HG03097 (cell line): ENCODE results near the gene SH3RF3.
"Not testable (repeated sequence)": the region's sequence is repeated elsewhere in the genome, so short reads cannot be mapped to it uniquely, and the experiment has no call there.

ENCODE experiments used
- ATAC-seq: cut with Tn5 transposase; IDR thresholded peaks from one replicate; pipeline ENCODE4 v1.9.1; 2021; ENCODE audit not compliant: unreplicated experiment, low FRiP score

The SH3RF3 gene

GRCh38 chr2:109523536-109524361 lies 394.7 kb downstream of the SH3RF3 start:
- no peak for ATAC-seq

GRCh38 chr2:109525836-109526235 lies 396.8 kb downstream of the SH3RF3 start:
- ATAC-seq = no peak

GRCh38 chr2:109526442-109526970 lies 397.5 kb downstream of the SH3RF3 start:
- no peak for ATAC-seq

- no peak for ATAC-seq
Measured at GRCh38 chr2:109527079-109527478, 398.1 kb downstream of the SH3RF3 start.

DNA sequence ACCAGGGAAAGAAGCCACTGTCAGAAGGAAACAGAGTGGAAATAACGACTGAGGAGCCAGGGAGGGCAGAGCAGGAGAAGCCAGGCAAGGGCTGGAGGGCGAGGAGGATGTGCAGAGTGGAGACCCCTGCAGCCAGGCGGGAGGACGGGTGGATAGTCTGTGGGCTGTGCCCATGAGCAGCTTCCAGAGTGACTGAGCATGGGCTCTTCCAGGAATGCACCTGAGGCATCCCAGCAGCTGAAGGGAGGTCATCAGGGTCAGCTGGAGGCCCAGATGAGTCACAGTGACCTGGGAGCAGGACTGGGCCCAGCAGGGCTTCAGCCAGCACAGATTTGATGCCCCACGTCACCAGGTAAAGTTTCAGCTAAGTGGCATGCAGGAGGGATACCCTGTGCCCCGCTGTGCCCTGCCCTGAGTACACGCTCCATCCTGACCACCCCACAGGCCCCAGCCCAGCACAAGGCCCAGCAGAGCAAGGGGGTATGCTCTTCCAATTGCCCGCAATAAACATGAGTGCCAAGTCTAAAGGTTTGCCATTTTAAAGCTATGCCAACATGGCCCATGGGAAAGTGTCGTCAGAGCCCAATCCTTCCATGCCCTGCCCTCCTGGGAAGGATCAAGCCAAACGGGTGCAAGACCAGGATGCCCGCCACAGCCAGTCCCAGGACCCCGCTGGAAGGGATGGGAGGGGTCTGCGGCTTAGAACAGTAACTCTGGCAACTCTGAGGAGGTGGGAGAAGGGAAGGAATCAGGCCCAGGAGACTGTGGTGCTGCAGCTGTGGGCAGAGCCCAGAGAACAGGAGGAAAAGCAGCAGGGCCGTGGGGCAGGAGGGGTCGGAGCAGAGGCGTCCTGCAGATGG lies 399.1 kb downstream of the SH3RF3 start:
- ATAC-seq = no peak

DNA sequence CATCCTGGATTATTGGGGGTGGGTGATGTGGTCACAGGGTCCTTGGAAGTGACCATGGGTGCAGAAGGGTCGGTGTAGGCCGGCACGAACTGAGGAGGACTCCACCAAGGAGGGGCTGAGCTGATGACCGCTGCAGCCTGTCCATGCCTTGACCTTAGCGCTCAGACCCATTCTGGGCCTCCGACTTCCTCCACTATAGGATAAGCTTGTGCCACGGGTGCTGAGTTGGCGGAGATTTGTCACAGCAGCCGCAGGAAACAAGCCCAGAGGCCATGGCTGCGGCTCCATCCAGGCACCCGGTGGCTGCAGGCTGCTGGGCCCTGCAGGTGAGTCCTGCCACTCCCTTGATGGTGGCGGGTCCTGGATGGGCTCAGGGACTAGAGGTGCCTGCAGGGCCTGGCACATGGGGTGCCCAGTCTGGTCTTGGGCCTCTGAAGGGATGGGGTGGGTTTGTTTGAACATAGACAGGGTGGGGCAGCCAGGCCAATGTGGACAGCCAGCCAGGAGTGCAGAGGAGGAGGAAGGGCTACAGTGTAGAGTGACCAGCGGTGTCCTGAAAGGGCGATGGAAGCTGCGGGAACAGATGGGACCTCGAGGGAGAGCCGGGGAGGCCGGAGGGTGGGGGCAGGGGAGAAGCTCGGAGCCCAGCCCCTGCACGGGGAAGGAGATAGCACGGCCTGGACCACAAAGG lies 400.0 kb downstream of the SH3RF3 start:
- no peak for ATAC-seq

DNA sequence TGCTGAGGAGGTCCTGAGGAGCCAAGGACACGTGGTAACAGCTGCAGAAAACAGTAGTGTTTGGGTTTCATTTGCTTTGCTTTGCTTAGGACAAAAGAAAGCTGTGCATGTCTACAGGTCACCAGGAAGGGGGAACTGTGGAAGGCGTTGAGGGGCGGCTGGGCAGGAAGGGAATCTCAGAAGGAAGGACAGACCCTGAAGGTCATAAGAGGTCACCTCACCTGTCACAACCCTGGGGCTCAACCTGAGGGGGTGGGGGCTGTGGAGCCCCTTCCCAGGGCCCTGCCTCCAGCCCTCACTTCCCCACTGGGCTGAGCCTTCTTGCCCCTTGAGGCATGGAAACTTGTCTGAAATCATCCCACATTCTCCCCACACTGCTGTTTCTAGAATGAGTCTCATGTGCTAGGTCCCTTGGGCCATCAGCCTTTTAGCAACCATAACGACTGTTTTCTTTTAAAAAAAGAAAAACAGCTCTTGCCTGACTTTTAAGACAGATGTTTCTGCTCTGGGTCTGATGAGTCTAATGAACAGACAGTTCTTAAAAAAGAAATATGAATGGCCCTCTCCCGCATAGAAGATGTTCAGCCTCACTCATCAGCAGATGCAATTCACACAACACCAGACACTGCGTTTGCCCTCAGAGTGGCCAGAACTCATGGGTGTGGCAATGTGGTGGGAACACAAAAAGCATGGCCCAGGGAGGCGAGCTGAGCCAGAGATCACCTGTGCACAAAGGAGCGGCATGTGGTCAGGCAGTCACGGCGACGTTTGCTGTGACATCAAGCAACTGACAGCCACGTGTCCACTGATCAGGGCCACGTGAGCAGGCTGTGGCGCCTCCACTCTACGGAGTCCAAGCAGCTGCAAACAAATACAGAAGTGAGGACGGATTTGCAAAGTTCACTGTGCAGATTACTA lies 400.8 kb downstream of the SH3RF3 start:
- ATAC-seq = no peak

GRCh38 chr2:109530712-109531111 lies 401.7 kb downstream of the SH3RF3 start:
- no peak for ATAC-seq

GRCh38 chr2:109531221-109531620 lies 402.2 kb downstream of the SH3RF3 start:
- ATAC-seq = no peak

DNA sequence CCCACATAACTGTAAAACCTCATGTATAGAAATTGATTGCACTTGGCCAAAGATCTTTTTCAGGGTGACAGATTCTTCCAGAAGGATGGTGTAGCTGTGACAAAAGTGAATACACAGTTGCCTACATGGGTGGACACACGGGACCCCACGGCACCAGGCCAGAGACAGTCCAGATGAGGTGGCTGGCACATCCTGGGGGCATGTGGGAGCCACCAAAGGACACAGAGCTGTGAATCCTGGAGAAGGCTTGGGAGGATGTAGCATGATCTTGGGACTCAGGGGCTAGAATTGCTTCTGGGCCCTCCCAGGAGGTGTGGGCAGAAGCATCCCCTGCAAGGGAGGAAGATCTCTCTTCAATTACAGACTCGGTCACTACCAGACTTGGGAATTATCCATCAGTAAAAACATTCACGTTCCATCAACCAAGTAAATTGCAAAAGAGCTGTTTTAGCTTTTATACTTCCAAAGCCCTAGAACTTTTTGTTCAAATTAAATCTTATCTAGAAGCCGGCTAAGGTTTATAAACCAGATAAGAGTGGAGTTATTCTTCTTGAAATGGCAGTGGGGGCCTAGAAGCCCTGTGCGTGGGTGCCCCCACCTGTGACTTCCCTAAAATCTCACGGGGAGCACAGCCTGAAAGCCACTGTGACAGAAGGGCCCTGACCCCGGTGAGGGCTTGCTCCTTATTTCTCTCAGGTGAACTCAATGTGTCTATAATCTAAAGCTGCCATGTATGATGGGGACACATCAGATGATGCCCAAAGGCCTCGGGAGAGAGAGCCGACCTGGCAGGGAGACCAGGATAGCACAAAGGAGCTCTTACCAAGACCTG lies 403.1 kb downstream of the SH3RF3 start:
- no peak for ATAC-seq

- ATAC-seq = no peak
Measured at GRCh38 chr2:109532728-109533076, 403.7 kb downstream of the SH3RF3 start.

DNA sequence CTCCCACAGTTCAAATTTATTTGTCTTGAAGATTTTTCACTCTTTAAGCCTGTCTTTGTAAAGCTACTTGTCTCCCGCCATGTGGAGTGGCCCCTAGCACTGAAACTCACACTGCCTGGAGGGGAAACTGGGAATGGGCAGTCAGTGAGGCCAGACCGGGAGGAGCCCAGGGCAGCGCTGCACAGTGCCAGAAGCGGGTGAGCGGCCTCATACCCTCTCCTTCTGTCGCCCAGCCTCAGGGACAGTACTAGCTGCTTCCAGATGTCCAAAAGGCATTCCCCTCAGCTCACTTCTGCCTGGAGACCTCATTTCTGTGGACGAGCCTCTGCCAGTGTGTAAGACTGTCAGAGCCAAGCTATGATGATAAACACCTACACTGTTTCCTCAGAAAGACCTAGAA lies 404.8 kb downstream of the SH3RF3 start:
- ATAC-seq = no peak

DNA sequence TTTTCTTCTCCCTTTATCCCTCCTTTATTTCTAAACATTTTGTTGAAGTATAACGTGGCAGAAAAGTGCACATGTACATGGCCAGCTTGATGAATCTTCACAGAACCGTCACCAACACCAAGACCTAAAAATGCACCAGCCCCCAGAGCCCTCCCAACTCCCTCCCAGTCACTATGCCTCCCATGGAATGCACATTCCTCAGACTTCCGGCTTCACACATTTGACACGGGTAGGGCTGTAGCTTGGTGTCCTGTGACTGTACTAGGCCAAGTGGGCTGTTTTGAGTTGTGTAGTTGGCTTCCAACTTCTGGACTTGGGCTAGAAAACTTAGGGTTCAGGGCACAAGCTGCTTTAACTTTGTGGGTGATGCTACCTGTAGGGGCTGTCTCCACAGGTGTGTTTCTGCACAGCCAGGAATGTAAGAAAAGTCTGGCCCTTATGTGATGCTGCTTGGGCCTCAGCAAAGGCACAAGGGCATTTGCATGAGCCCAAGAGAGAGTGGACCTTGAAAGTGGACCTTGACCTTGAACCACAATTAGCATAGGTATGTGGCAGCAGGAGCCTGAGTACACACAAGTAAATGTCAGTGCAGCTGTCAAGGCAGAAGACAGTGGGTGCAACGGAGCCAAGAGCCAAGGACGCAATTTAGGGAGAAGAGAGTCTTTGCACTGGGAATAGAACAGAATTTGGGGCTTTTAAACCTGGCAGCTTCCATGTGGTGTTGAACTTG lies 406.4 kb downstream of the SH3RF3 start:
- ATAC-seq = no peak

GRCh38 chr2:109536556-109536955 lies 407.6 kb downstream of the SH3RF3 start:
- not testable (repeated sequence) for ATAC-seq

- ATAC-seq = no peak
Measured at GRCh38 chr2:109537565-109538222, 408.7 kb downstream of the SH3RF3 start.

DNA sequence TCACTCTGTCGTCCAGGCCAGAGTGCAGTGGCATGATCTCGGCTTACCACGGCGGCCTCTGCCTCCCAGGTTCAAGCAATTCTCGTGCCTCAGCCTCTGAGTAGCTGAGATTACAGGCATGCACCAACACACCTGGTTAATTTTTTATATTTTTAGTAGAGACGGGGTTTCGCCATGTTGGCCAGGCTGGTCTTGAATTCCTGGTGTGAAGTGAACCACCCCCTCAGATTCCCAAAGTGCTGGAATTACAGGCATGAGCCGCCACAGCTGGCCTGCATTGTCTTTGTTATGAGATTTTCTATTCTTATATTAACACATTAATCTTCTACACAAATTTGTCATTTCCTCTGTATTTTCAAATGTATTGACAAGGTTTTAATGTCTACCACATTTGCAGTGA lies 409.5 kb downstream of the SH3RF3 start:
- ATAC-seq = no peak

DNA sequence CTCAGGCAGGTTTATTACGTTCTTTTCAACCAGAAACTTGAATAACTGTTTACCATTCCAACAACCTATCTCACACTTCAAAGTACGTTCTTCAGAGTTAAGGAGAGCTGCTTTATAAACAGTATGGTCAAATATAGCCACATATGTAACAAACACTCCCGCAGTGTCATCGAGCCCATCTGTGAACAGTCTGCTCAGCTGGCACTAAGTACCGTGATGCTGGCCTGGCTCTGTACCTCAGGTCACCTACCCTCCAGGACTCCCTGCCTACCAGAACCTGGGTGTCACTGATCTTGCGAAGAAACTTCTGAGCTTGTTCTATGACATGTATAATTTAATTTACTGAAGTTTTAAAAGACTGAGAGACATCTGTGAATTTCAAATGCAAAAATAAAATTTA lies 413.4 kb downstream of the SH3RF3 start:
- no peak for ATAC-seq
